ENCODE measurements around the gene SCLY.

SCLY gene

GRCh38 chr2:238140721-238141540, 80.1 kb downstream of the SCLY start:
- no peak for DNase-seq (ENCODE audit: low read depth)

GRCh38 chr2:238141541-238142318, 80.9 kb downstream of the SCLY start:
- no peak for DNase-seq (ENCODE audit: low read depth)

GRCh38 chr2:238142382-238143205, 81.8 kb downstream of the SCLY start:
- no peak for DNase-seq (ENCODE audit: low read depth)

GRCh38 chr2:238143239-238143951, 82.6 kb downstream of the SCLY start:
- DNase-seq (ENCODE audit: low read depth), result no peak

GRCh38 chr2:238144262-238144661, 83.5 kb downstream of the SCLY start:
- DNase-seq (ENCODE audit: low read depth), result no peak

GRCh38 chr2:238145046-238145445, 84.2 kb downstream of the SCLY start:
- DNase-seq (ENCODE audit: low read depth), result no peak

GRCh38 chr2:238145851-238146250, 85.0 kb downstream of the SCLY start:
- no peak for DNase-seq (ENCODE audit: low read depth)

- no peak for DNase-seq (ENCODE audit: low read depth)
Measured at GRCh38 chr2:238146884-238147544, 86.2 kb downstream of the SCLY start.

- DNase-seq (ENCODE audit: low read depth), result no peak
Measured at GRCh38 chr2:238148981-238149380, 88.2 kb downstream of the SCLY start.

All from stimulated activated CD8-positive, alpha-beta memory T cell treated with anti-CD3 and anti-CD28 coated beads, Interleukin-7, amount 100 ng/mL, for 24 hours (primary cell).